ENCODE results near the gene RIC3.

RIC3 gene

DNA sequence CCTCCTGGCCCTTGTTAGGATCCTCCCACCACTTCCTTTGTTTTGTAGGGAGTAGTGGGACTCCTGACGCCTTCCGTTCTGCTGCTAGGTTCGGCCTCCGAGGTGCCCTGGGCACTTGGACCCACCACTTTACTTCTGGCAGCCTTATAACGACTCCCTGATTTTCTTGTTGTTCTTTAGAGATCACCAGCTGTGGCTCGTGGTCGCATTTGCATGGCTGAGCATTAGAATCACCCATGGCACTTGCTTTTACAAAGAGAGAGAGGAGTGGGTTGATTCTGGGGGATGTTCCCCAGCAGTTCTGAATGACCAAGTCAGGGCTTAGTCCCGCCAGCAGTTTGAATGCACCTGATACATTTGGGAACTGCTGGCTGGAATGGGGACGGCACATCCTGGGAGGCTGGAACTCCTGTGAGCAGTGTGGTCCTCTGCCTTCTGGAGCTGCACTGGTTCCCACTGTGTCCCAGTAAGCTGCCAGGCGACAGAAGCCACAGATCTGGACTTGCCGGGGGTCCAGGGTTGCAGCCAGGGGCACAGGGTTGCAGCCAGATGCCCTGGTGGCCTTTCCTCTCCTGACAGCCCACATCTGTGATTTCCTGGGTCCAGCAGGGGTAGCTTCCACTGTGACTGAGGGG lies 83.7 kb downstream of the RIC3 start:
- Histone ChIP-seq H4K20me1 (ENCODE audit: insufficient read depth) (no peaks in the 10 kb centered on the region), H3K4me2 (no peak overlapping the region), H3K27me3 (ENCODE audit: insufficient read depth, low read depth) (no peaks in the 10 kb centered on the region), H3K27ac (no peak overlapping the region), H3K4me1 (ENCODE audit: low read depth, poor library complexity, severe bottlenecking) (no peaks in the 10 kb centered on the region), H3K79me2 (ENCODE audit: insufficient read depth, low read depth) (no peaks in the 10 kb centered on the region), H3K36me3 (ENCODE audit: insufficient read depth) (no peaks in the 10 kb centered on the region), H2AFZ (ENCODE audit: low read depth) (no peak overlapping the region), H3K9ac (no peak overlapping the region), H3K4me3 (IDR thresholded peaks at IDR 0.05; ENCODE audit: insufficient read depth, low read depth, low read length) (no peak overlapping the region)
- TF ChIP-seq, protein P1, sequence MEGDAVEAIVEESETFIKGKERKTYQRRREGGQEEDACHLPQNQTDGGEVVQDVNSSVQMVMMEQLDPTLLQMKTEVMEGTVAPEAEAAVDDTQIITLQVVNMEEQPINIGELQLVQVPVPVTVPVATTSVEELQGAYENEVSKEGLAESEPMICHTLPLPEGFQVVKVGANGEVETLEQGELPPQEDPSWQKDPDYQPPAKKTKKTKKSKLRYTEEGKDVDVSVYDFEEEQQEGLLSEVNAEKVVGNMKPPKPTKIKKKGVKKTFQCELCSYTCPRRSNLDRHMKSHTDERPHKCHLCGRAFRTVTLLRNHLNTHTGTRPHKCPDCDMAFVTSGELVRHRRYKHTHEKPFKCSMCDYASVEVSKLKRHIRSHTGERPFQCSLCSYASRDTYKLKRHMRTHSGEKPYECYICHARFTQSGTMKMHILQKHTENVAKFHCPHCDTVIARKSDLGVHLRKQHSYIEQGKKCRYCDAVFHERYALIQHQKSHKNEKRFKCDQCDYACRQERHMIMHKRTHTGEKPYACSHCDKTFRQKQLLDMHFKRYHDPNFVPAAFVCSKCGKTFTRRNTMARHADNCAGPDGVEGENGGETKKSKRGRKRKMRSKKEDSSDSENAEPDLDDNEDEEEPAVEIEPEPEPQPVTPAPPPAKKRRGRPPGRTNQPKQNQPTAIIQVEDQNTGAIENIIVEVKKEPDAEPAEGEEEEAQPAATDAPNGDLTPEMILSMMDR (conservative IDR thresholded peaks at IDR 0.05; ENCODE audit: low read depth, low read length): no peak

GRCh38 chr11:8084352-8084751 lies 84.5 kb downstream of the RIC3 start:
- Histone ChIP-seq H4K20me1 (ENCODE audit: insufficient read depth) (no peaks in the 10 kb centered on the region), H3K4me3 (IDR thresholded peaks at IDR 0.05; ENCODE audit: insufficient read depth, low read depth, low read length) (no peak overlapping the region), H2AFZ (ENCODE audit: low read depth) (no peak overlapping the region), H3K79me2 (ENCODE audit: insufficient read depth, low read depth) (no peaks in the 10 kb centered on the region), H3K9ac (no peak overlapping the region), H3K4me2 (no peak overlapping the region), H3K27me3 (ENCODE audit: insufficient read depth, low read depth) (no peaks in the 10 kb centered on the region), H3K27ac (no peak overlapping the region), H3K4me1 (ENCODE audit: low read depth, poor library complexity, severe bottlenecking) (no peaks in the 10 kb centered on the region), H3K36me3 (ENCODE audit: insufficient read depth) (no peaks in the 10 kb centered on the region)
- TF ChIP-seq, protein P1 (conservative IDR thresholded peaks at IDR 0.05; ENCODE audit: low read depth, low read length): no peak

DNA sequence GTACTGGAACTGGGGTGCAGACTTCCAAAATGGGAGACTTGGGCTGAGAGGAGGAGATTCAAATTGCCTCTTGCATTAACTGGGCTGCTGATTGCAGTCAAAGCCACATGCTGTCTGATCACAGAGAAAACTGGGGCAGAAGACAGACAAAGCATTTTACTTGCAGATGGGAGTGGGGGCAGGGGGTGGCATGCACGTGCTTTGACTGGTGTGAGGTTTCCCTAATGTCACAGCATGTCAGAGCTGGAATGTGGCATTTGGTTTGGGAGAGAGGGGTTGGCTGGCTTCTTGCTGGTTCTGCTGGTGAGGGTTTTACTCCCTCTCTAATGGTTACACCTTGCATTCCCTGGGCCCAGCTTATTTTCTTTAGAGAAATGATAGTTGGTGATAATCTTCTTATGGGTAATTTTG lies 84.9 kb downstream of the RIC3 start:
- Histone ChIP-seq H2AFZ (ENCODE audit: low read depth) (no peak overlapping the region), H3K4me3 (IDR thresholded peaks at IDR 0.05; ENCODE audit: insufficient read depth, low read depth, low read length) (no peak overlapping the region), H3K27ac (no peak overlapping the region), H3K4me1 (ENCODE audit: low read depth, poor library complexity, severe bottlenecking) (no peaks in the 10 kb centered on the region), H3K9ac (no peak overlapping the region), H3K36me3 (ENCODE audit: insufficient read depth) (no peaks in the 10 kb centered on the region), H3K4me2 (no peak overlapping the region), H3K79me2 (ENCODE audit: insufficient read depth, low read depth) (no peaks in the 10 kb centered on the region), H4K20me1 (ENCODE audit: insufficient read depth) (no peaks in the 10 kb centered on the region), H3K27me3 (ENCODE audit: insufficient read depth, low read depth) (no peaks in the 10 kb centered on the region)
- TF ChIP-seq, protein P1 (conservative IDR thresholded peaks at IDR 0.05; ENCODE audit: low read depth, low read length): no peak

GRCh38 chr11:8083088-8083395 lies 85.8 kb downstream of the RIC3 start:
- H3K4me1 ChIP-seq (ENCODE audit: low read depth, poor library complexity, severe bottlenecking): no peaks in the 10 kb centered on the region
- H3K9ac ChIP-seq: no peak overlapping the region
- H3K27ac ChIP-seq: no peak overlapping the region
- H4K20me1 ChIP-seq (ENCODE audit: insufficient read depth): no peaks in the 10 kb centered on the region
- TF ChIP-seq, protein P1 (conservative IDR thresholded peaks at IDR 0.05; ENCODE audit: low read depth, low read length): no peak
- no peak overlapping the region for H2AFZ ChIP-seq (ENCODE audit: low read depth)
- H3K79me2 ChIP-seq (ENCODE audit: insufficient read depth, low read depth): no peaks in the 10 kb centered on the region
- H3K4me2 ChIP-seq: no peak overlapping the region
- H3K36me3 ChIP-seq (ENCODE audit: insufficient read depth): no peaks in the 10 kb centered on the region
- no peak overlapping the region for H3K4me3 ChIP-seq (IDR thresholded peaks at IDR 0.05; ENCODE audit: insufficient read depth, low read depth, low read length)
- H3K27me3 ChIP-seq (ENCODE audit: insufficient read depth, low read depth): no peaks in the 10 kb centered on the region

Data from KMS-11 (cell line).